ENCODE data around the gene HLA-DMB.

HLA-DMB gene

GRCh38 chr6:32971581-32972352 is 30.9 kb upstream of the HLA-DMB start:
- peak; percentile 99 for DNase-seq

GRCh38 chr6:32971242-32971580 is 30.4 kb upstream of the HLA-DMB start:
- no peak for DNase-seq

- DNase-seq = peak; percentile 93
Measured at GRCh38 chr6:32970413-32971241, 29.8 kb upstream of the HLA-DMB start.

GRCh38 chr6:32969685-32970412 is 29.0 kb upstream of the HLA-DMB start:
- DNase-seq = peak; percentile 95

- peak; percentile 93 for DNase-seq
Measured at GRCh38 chr6:32968867-32969684, 28.2 kb upstream of the HLA-DMB start.

- peak; percentile 98 for DNase-seq
Measured at GRCh38 chr6:32968093-32968866, 27.5 kb upstream of the HLA-DMB start, which contains the start of gene BRD2. BRD2 (plus strand) TSS chr6:32968594; CDS start chr6:32972899, 4,305 bp downstream.

- peak; percentile 84 for DNase-seq
Measured at GRCh38 chr6:32967151-32968091, 26.6 kb upstream of the HLA-DMB start.

GRCh38 chr6:32964776-32965175 is 23.9 kb upstream of the HLA-DMB start:
- no peak for DNase-seq

- no peak for DNase-seq
Measured at GRCh38 chr6:32963866-32964265, 23.0 kb upstream of the HLA-DMB start.

- DNase-seq = no peak
Measured at GRCh38 chr6:32962213-32962826, 21.5 kb upstream of the HLA-DMB start.

GRCh38 chr6:32960563-32960962 is 19.7 kb upstream of the HLA-DMB start:
- DNase-seq = no peak

- DNase-seq = no peak
Measured at GRCh38 chr6:32956176-32956575, 15.3 kb upstream of the HLA-DMB start.

- peak; percentile 49 for DNase-seq
Measured at GRCh38 chr6:32954986-32955802, 14.4 kb upstream of the HLA-DMB start.

GRCh38 chr6:32954267-32954666 is 13.4 kb upstream of the HLA-DMB start:
- no peak for DNase-seq

- peak; percentile 64 for DNase-seq
Measured at GRCh38 chr6:32953775-32954174, 12.9 kb upstream of the HLA-DMB start.

- peak; percentile 96 for DNase-seq
Measured at GRCh38 chr6:32952817-32953739, 12.2 kb upstream of the HLA-DMB start, which contains the start of gene HLA-DMA. HLA-DMA (minus strand) TSS chr6:32953097; CDS start chr6:32953036, 61 bp downstream.

GRCh38 chr6:32950449-32950848 is 9.6 kb upstream of the HLA-DMB start:
- DNase-seq = no peak

- no peak for DNase-seq
Measured at GRCh38 chr6:32950010-32950409, 9.2 kb upstream of the HLA-DMB start.
